Rectal smooth muscle tissue (tissue), 1 donor: ENCODE results near the gene PPARGC1A.

Source experiments
- H3K27ac ChIP-seq: one replicate; pipeline ENCODE4 v1.7.0; 2013; ENCODE audit warnings: low read depth, low read length, inconsistent platforms
- H3K27me3 ChIP-seq: one replicate; pipeline ENCODE4 v1.7.0; 2013; ENCODE audit warnings: low read length; ENCODE audit not compliant: control insufficient read depth, insufficient read depth
- H3K36me3 ChIP-seq: one replicate; pipeline ENCODE4 v1.7.0; 2013; ENCODE audit warnings: low read length; ENCODE audit not compliant: control insufficient read depth, insufficient read depth
- H3K4me1 ChIP-seq: one replicate; pipeline ENCODE4 v1.7.0; 2013; ENCODE audit warnings: low read length; ENCODE audit not compliant: control insufficient read depth, insufficient read depth
- H3K4me3 ChIP-seq: one replicate; pipeline ENCODE4 v1.7.0; 2013; ENCODE audit warnings: low read length
- H3K9ac ChIP-seq: one replicate; pipeline ENCODE4 v1.7.0; 2013; ENCODE audit warnings: low read length

PPARGC1A gene

GRCh38 chr4:23922541-23923111 is 32.8 kb upstream of the PPARGC1A start:
- Histone ChIP-seq H3K36me3 (no peaks in the 10 kb centered on the region), H3K9ac (no peak overlapping the region), H3K27ac (no peak overlapping the region), H3K4me1 (no peaks in the 10 kb centered on the region), H3K4me3 (no peak overlapping the region), H3K27me3 (no peaks in the 10 kb centered on the region)

- Histone ChIP-seq H3K4me1 (no peaks in the 10 kb centered on the region), H3K9ac (no peak overlapping the region), H3K4me3 (no peak overlapping the region), H3K27ac (no peak overlapping the region), H3K36me3 (no peaks in the 10 kb centered on the region), H3K27me3 (no peaks in the 10 kb centered on the region)
These were observed 32.2 kb upstream of the PPARGC1A start for GRCh38 chr4:23922013-23922412.

- H3K4me1 ChIP-seq = no peaks in the 10 kb centered on the region
- H3K27ac ChIP-seq = no peak overlapping the region
- H3K9ac ChIP-seq = no peak overlapping the region
- H3K27me3 ChIP-seq = no peaks in the 10 kb centered on the region
- no peak overlapping the region for H3K4me3 ChIP-seq
- no peaks in the 10 kb centered on the region for H3K36me3 ChIP-seq
These were observed 31.6 kb upstream of the PPARGC1A start for GRCh38 chr4:23921447-23921845.

- Histone ChIP-seq H3K27ac (no peak overlapping the region), H3K27me3 (no peaks in the 10 kb centered on the region), H3K9ac (no peak overlapping the region), H3K4me1 (no peaks in the 10 kb centered on the region), H3K4me3 (no peak overlapping the region), H3K36me3 (no peaks in the 10 kb centered on the region)
These were observed 31.0 kb upstream of the PPARGC1A start for GRCh38 chr4:23920716-23921446.

GRCh38 chr4:23920296-23920695 is 30.4 kb upstream of the PPARGC1A start:
- Histone ChIP-seq H3K4me1 (no peaks in the 10 kb centered on the region), H3K27ac (no peak overlapping the region), H3K9ac (no peak overlapping the region), H3K4me3 (no peak overlapping the region), H3K27me3 (no peaks in the 10 kb centered on the region), H3K36me3 (no peaks in the 10 kb centered on the region)

- no peaks in the 10 kb centered on the region for H3K4me1 ChIP-seq
- H3K4me3 ChIP-seq = no peak overlapping the region
- H3K9ac ChIP-seq = no peak overlapping the region
- H3K27ac ChIP-seq = no peak overlapping the region
- no peaks in the 10 kb centered on the region for H3K36me3 ChIP-seq
- no peaks in the 10 kb centered on the region for H3K27me3 ChIP-seq
These were observed 26.4 kb upstream of the PPARGC1A start for GRCh38 chr4:23916282-23916681.

- H3K27ac ChIP-seq = no peak overlapping the region
- H3K9ac ChIP-seq = no peak overlapping the region
- no peaks in the 10 kb centered on the region for H3K36me3 ChIP-seq
- H3K27me3 ChIP-seq = no peaks in the 10 kb centered on the region
- no peak overlapping the region for H3K4me3 ChIP-seq
- H3K4me1 ChIP-seq = no peaks in the 10 kb centered on the region
These were observed 25.7 kb upstream of the PPARGC1A start for GRCh38 chr4:23915459-23916132.

- Histone ChIP-seq H3K4me1 (no peaks in the 10 kb centered on the region), H3K27ac (no peak overlapping the region), H3K4me3 (no peak overlapping the region)
These were observed 22.0 kb upstream of the PPARGC1A start for GRCh38 chr4:23911675-23912455.

GRCh38 chr4:23909671-23910070 is 19.8 kb upstream of the PPARGC1A start:
- no peak overlapping the region for H3K4me3 ChIP-seq

More at GRCh38 chr4:23911675-23912455, 22.0 kb upstream of the PPARGC1A start:
- H3K36me3 ChIP-seq = no peaks in the 10 kb centered on the region
- no peak overlapping the region for H3K9ac ChIP-seq
- no peaks in the 10 kb centered on the region for H3K27me3 ChIP-seq

GRCh38 chr4:23906839-23907238 is 17.0 kb upstream of the PPARGC1A start:
- H3K36me3 ChIP-seq = no peaks in the 10 kb centered on the region
- H3K4me3 ChIP-seq = no peak overlapping the region
- no peak overlapping the region for H3K9ac ChIP-seq
- H3K27me3 ChIP-seq = no peaks in the 10 kb centered on the region
- no peak overlapping the region for H3K27ac ChIP-seq
- no peaks in the 10 kb centered on the region for H3K4me1 ChIP-seq

More at GRCh38 chr4:23909671-23910070, 19.8 kb upstream of the PPARGC1A start:
- Histone ChIP-seq H3K27me3 (no peaks in the 10 kb centered on the region), H3K36me3 (no peaks in the 10 kb centered on the region), H3K27ac (no peak overlapping the region), H3K9ac (no peak overlapping the region), H3K4me1 (no peaks in the 10 kb centered on the region)

- Histone ChIP-seq H3K9ac (no peak overlapping the region), H3K27me3 (no peaks in the 10 kb centered on the region), H3K36me3 (no peaks in the 10 kb centered on the region), H3K27ac (no peak overlapping the region), H3K4me3 (no peak overlapping the region), H3K4me1 (no peaks in the 10 kb centered on the region)
These were observed 14.8 kb upstream of the PPARGC1A start for GRCh38 chr4:23904639-23905071.

GRCh38 chr4:23903859-23904438 is 14.1 kb upstream of the PPARGC1A start:
- Histone ChIP-seq H3K27ac (no peak overlapping the region), H3K36me3 (no peaks in the 10 kb centered on the region), H3K4me3 (no peak overlapping the region)

More at GRCh38 chr4:23903859-23904438, 14.1 kb upstream of the PPARGC1A start:
- no peaks in the 10 kb centered on the region for H3K4me1 ChIP-seq
- H3K9ac ChIP-seq = no peak overlapping the region
- no peaks in the 10 kb centered on the region for H3K27me3 ChIP-seq
